ENCODE results near the gene CORO2B. TPM values are rescaled to one million over a fixed set of nuclear protein-coding genes. Genes with fewer than 3 reads are reported as not detected.
"Not testable (repeated sequence)": the region's sequence is repeated elsewhere in the genome, so short reads cannot be mapped to it uniquely, and the experiment has no call there.

Gene CORO2B
- total RNA-seq, 4 donors from 2014 or later = 1.3 to 18.2 (median 7.0) TPM

- TF ChIP-seq CTCF (IDR thresholded peaks at IDR 0.05) = no peak
- no peak for TF ChIP-seq POLR2A (IDR thresholded peaks at IDR 0.05)
- intact Hi-C loops (cut with DNase I; ENCODE audit: low total_unique reads) = no loop called here
- Histone ChIP-seq H3K27ac (no peak overlapping the region), H3K27me3 (no peaks in the 10 kb centered on the region), H3K9me3 (no peaks in the 10 kb centered on the region), H3K4me1 (no peaks in the 10 kb centered on the region), H3K4me3 (no peak overlapping the region), H3K36me3 (no peaks in the 10 kb centered on the region)
- DNase-seq = no peak
These were observed 172.8 kb downstream of the CORO2B start for GRCh38 chr15:68751622-68752021.

GRCh38 chr15:68755731-68756130 is 176.9 kb downstream of the CORO2B start:
- no peaks in the 10 kb centered on the region for H3K27me3 ChIP-seq
- intact Hi-C loops (cut with DNase I; ENCODE audit: low total_unique reads) = no loop called here
- no peaks in the 10 kb centered on the region for H3K36me3 ChIP-seq
- no peak overlapping the region for H3K4me3 ChIP-seq
- H3K27ac ChIP-seq = no peak overlapping the region
- no peaks in the 10 kb centered on the region for H3K4me1 ChIP-seq
- no peaks in the 10 kb centered on the region for H3K9me3 ChIP-seq
- DNase-seq = no peak
- TF ChIP-seq CTCF (IDR thresholded peaks at IDR 0.05) (no peak), POLR2A (IDR thresholded peaks at IDR 0.05) (no peak)

- H3K4me3 ChIP-seq; DNase-seq; H3K27me3 ChIP-seq; H3K27ac ChIP-seq; H3K9me3 ChIP-seq; intact Hi-C loops (cut with DNase I; ENCODE audit: low total_unique reads); H3K4me1 ChIP-seq; H3K36me3 ChIP-seq: not testable (repeated sequence)
These were observed 181.3 kb downstream of the CORO2B start for GRCh38 chr15:68759982-68760579.

GRCh38 chr15:68763063-68763462 is 184.3 kb downstream of the CORO2B start:
- Histone ChIP-seq H3K27ac (no peak overlapping the region), H3K4me1 (no peaks in the 10 kb centered on the region), H3K27me3 (no peaks in the 10 kb centered on the region), H3K4me3 (no peak overlapping the region), H3K9me3 (no peaks in the 10 kb centered on the region), H3K36me3 (no peaks in the 10 kb centered on the region)
- intact Hi-C loops (cut with DNase I; ENCODE audit: low total_unique reads) = no loop called here
- no peak for DNase-seq
- no peak for TF ChIP-seq CTCF (IDR thresholded peaks at IDR 0.05)
- no peak for TF ChIP-seq POLR2A (IDR thresholded peaks at IDR 0.05)

- Histone ChIP-seq H3K9me3 (no peaks in the 10 kb centered on the region), H3K27me3 (no peaks in the 10 kb centered on the region), H3K36me3 (no peaks in the 10 kb centered on the region), H3K4me3 (no peak overlapping the region), H3K27ac (no peak overlapping the region), H3K4me1 (no peaks in the 10 kb centered on the region)
- TF ChIP-seq CTCF (IDR thresholded peaks at IDR 0.05) (no peak), POLR2A (IDR thresholded peaks at IDR 0.05) (no peak)
- DNase-seq = no peak
- intact Hi-C loops (cut with DNase I; ENCODE audit: low total_unique reads) = no loop called here
These were observed 185.3 kb downstream of the CORO2B start for GRCh38 chr15:68764090-68764489.

All from uterus (tissue), 4 donors.